Thyroid gland (tissue), 4 donors: ENCODE data around the gene KLHL25.

Source experiments
- POLR2A ChIP-seq, 2 donors: fragments of 450-650 bp; IDR thresholded peaks; one replicate each; pipeline ENCODE4 v1.6.1; 2017; ENCODE audit warnings: antibody characterized with exemption in 2 of 2, mild to moderate bottlenecking in 2 of 2, moderate library complexity in 1 of 2
- TF ChIP-seq, protein P1 (sequence below), 6 experiments: fragments of 200-600 bp in 3 of 6; fragments of 450-650 bp in 3 of 6; sonication (generic) in 3 of 6; IDR thresholded peaks; one replicate each; pipeline ENCODE4 v1.5.1; 2016 to 2019; ENCODE audit warnings: antibody characterized with exemption in 6 of 6, mild to moderate bottlenecking in 2 of 6, inconsistent platforms in 1 of 6, moderate library complexity in 1 of 6

DNA sequence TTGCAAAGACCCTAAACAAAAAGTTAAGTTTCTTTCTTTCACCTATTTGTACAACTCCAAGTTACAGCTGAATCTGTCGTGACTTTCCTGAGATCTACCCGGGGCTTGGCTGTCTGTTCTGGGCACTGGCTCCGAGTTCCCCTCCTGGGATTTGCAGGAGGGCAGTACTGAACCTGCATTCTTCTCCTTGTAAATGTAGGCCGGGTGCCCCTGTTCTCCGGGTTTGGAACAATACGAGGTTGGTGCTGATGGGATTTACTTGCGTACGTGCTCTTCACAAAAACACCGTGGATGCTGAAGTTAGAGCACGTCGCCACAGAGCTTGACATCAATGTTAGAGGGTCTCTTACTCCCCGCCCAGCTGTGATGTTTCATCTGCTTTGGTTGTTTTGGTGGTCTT is 48.1 kb downstream of the KLHL25 start:
- TF ChIP-seq, protein P1, sequence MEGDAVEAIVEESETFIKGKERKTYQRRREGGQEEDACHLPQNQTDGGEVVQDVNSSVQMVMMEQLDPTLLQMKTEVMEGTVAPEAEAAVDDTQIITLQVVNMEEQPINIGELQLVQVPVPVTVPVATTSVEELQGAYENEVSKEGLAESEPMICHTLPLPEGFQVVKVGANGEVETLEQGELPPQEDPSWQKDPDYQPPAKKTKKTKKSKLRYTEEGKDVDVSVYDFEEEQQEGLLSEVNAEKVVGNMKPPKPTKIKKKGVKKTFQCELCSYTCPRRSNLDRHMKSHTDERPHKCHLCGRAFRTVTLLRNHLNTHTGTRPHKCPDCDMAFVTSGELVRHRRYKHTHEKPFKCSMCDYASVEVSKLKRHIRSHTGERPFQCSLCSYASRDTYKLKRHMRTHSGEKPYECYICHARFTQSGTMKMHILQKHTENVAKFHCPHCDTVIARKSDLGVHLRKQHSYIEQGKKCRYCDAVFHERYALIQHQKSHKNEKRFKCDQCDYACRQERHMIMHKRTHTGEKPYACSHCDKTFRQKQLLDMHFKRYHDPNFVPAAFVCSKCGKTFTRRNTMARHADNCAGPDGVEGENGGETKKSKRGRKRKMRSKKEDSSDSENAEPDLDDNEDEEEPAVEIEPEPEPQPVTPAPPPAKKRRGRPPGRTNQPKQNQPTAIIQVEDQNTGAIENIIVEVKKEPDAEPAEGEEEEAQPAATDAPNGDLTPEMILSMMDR (IDR thresholded peaks at IDR 0.05), result no peak
- TF ChIP-seq POLR2A (IDR thresholded peaks at IDR 0.05), result no peak
